NOMO-1 (cell line): ENCODE measurements around the gene NHLRC4.

Experiments
- DNase-seq, 2 experiments: peaks; one replicate each; lab custom pipeline; 2025; ENCODE audit not compliant: unreplicated experiment in 2 of 2; lab: John Stamatoyannopoulos, UW

The NHLRC4 gene

GRCh38 chr16:566475-567372 lies at the start of gene NHLRC4:
NHLRC4 (plus strand) TSS chr16:567005; CDS start chr16:568048, 1,043 bp downstream.
- peak; percentile 64 for DNase-seq

- no peak for DNase-seq
Observed at GRCh38 chr16:518858-519257, 47.9 kb upstream of the NHLRC4 start.

GRCh38 chr16:519425-519824 lies 47.4 kb upstream of the NHLRC4 start:
- no peak for DNase-seq

- DNase-seq = no peak
Observed at GRCh38 chr16:519841-520687, 46.7 kb upstream of the NHLRC4 start.

- no peak for DNase-seq
Observed at GRCh38 chr16:520847-521246, 46.0 kb upstream of the NHLRC4 start.

GRCh38 chr16:521381-522210 lies 45.2 kb upstream of the NHLRC4 start:
- no peak for DNase-seq

- no peak for DNase-seq
Observed at GRCh38 chr16:522320-523096, 44.3 kb upstream of the NHLRC4 start.

- no peak for DNase-seq
Observed at GRCh38 chr16:523097-523741, 43.6 kb upstream of the NHLRC4 start.

GRCh38 chr16:524274-525040 lies 42.3 kb upstream of the NHLRC4 start:
- DNase-seq = no peak

- DNase-seq = no peak
Observed at GRCh38 chr16:525123-525519, 41.7 kb upstream of the NHLRC4 start.

- peak; percentile 11 to 20 for DNase-seq
Observed at GRCh38 chr16:525520-526180, 41.2 kb upstream of the NHLRC4 start.

- DNase-seq = no peak
Observed at GRCh38 chr16:526181-527014, 40.4 kb upstream of the NHLRC4 start.

- DNase-seq = peak; percentile 75 to 92
Observed at GRCh38 chr16:527015-527903, 39.5 kb upstream of the NHLRC4 start, which contains the start of gene CAPN15. CAPN15 (plus strand) TSS chr16:527712; CDS start chr16:546839, 19,127 bp downstream.

GRCh38 chr16:528111-529011 lies 38.4 kb upstream of the NHLRC4 start:
- DNase-seq = peak; percentile 18 to 30

GRCh38 chr16:529012-529575 lies 37.7 kb upstream of the NHLRC4 start:
- peak; percentile 20 to 36 for DNase-seq
